ENCODE data around the gene LPCAT1.

Gene LPCAT1

DNA sequence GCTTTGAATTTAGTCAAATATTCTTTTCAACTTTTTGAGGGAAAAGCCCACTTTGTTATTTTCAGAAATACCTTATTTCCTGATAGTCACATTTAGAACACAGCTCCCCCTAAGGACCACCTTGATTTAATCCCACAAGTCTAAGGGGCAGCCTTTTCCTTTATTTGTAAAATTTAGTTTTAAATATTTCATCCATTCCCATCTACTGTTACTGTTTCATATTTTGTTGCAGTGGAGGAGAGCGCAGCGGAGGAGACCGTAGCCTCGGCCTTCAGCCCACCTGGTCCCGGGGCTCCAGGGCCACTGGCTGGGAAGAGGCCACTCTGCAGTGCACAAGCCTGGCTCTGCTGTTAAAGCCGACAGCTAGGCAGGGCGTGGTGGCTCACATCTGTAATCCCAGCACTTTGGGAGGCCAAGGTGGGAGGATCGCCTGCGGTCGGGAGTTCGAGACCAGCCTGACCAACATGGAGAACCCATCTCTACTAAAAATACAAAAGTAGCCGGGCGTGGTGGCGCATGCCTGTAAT lies 19.6 kb downstream of the LPCAT1 start:
- TF ChIP-seq, protein P1, sequence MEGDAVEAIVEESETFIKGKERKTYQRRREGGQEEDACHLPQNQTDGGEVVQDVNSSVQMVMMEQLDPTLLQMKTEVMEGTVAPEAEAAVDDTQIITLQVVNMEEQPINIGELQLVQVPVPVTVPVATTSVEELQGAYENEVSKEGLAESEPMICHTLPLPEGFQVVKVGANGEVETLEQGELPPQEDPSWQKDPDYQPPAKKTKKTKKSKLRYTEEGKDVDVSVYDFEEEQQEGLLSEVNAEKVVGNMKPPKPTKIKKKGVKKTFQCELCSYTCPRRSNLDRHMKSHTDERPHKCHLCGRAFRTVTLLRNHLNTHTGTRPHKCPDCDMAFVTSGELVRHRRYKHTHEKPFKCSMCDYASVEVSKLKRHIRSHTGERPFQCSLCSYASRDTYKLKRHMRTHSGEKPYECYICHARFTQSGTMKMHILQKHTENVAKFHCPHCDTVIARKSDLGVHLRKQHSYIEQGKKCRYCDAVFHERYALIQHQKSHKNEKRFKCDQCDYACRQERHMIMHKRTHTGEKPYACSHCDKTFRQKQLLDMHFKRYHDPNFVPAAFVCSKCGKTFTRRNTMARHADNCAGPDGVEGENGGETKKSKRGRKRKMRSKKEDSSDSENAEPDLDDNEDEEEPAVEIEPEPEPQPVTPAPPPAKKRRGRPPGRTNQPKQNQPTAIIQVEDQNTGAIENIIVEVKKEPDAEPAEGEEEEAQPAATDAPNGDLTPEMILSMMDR (IDR thresholded peaks at IDR 0.05; ENCODE audit: low read depth, low read length) = no peak
- no peak overlapping the region for H3K4me3 ChIP-seq (ENCODE audit: low read depth, low read length)

DNA sequence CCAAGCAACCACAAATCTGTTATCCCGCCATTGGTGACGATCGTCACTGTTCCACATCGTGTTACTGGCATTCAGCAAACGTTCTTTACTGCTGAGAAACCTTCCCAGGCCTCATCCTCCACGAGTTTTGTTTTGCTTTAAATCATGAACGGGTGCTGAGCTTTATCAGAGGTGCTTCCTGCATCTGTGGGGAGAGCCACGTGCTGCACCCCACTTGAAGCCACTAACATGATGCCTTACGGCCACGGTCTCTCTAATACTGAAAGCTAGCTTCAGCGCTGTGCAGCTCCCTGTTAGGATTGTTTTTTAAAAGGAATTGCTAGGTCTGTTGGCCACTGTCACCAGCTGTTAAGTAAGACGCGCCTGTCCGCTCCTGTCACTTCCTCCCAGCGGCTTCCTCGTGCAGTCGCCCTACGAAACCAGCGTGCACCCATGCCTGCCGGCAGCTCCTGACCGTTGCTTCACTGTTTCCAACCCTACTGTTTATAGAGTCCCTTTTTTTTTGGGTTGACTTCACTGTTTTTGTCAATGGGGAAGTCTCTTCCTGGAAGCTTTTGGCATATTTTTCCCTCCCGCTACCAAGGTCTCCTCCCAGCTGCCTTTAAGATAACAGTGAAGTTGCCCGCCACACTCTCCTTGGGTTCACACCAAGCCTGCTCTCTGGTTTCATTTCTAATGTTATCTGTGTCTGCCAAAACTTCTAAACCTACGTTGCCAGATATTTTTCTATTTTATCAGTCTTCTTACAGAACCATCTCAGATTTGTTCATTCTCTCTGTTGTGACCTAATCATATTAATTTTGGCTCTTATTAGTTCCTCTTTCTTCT lies 20.3 kb downstream of the LPCAT1 start:
- TF ChIP-seq, protein P1 (IDR thresholded peaks at IDR 0.05; ENCODE audit: low read depth, low read length) = no peak
- no peak overlapping the region for H3K4me3 ChIP-seq (ENCODE audit: low read depth, low read length)

DNA sequence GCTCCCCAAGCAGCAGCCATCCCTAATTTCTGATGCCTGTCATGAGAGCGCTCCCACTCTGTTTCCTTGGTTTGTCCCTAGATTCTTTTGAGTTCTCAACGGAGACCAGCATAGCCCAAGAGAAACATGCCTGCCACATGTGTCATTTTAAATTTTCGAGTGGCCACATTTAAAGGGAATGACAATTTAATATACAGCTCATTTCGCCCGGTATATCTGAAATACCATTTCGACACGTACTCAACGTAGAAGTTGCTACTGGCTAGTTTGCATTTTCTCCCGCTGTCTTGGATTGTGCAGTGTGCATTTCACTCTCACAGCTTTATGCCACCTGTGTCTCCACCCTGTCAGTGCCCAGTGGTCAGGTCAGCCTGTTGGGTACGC lies 21.0 kb downstream of the LPCAT1 start:
- no peak overlapping the region for H3K4me3 ChIP-seq (ENCODE audit: low read depth, low read length)
- TF ChIP-seq, protein P1 (IDR thresholded peaks at IDR 0.05; ENCODE audit: low read depth, low read length) = no peak

DNA sequence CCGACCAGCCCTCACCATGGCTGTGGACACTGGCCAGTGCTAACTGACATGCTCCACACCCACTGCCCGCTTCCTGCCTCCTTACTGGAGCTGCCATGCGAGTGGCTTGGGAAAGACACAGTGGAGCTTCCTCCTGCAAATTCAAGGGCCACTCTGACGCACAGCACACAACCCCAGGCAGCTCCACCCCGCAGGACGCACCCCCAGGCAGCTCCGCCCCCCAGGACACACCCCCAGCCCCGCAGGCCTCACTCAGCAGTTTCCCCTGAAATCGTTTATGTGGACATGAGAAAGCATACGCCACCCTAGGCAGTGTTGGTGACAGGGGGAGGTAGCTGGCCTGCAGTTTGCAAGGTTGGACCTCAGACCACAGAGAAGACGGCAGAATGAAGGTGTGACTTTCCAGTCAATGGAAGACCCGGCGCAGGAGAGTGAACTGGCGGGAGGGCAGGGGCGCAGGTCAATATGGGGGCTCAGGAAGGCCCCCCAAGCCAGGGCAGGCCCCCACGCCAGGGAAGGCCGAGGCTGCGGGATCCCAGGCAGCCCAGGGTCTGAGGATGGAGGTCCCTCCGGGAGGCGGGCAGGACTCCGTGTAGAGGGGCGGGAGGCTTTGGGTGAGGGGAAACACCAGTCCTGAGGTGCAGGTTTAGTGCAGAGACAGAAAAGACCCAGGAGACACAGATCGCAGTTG lies 21.6 kb downstream of the LPCAT1 start:
- TF ChIP-seq, protein P1 (IDR thresholded peaks at IDR 0.05; ENCODE audit: low read depth, low read length) = no peak

DNA sequence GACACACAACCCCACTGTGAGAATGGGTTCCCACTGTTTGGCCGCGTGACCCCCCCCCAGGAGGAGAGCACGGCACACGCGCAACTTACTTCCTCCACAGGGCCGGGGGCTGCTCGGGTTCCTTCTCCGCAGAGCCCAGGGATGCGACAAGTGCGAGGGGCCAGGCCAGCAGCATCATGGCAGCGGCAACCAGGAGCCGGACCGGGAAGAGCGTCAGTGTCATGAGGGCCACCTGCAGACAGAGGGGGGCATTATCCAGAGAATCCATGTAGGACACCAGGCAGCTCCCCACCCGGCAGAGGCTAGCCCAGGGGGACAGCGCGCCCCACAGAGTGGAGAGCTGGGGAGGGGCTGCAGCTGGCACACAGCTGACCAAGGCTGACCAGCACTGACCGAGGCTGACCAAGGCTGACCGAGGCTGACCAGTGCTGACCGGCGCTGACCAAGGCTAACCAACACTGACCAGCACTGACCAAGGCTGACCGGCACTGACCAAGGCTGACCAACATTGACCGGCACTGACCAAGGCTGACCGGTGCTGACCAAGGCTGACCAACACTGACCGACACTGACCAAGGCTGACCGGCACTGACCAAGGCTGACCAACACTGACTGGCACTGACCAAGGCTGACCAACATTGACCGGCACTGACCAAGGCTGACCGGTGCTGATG lies 22.3 kb downstream of the LPCAT1 start:
- no peak overlapping the region for H3K4me3 ChIP-seq (ENCODE audit: low read depth, low read length)
- TF ChIP-seq, protein P1 (IDR thresholded peaks at IDR 0.05; ENCODE audit: low read depth, low read length) = no peak

More for the DNA sequence above, 21.6 kb downstream of the LPCAT1 start:
- no peak overlapping the region for H3K4me3 ChIP-seq (ENCODE audit: low read depth, low read length)

DNA sequence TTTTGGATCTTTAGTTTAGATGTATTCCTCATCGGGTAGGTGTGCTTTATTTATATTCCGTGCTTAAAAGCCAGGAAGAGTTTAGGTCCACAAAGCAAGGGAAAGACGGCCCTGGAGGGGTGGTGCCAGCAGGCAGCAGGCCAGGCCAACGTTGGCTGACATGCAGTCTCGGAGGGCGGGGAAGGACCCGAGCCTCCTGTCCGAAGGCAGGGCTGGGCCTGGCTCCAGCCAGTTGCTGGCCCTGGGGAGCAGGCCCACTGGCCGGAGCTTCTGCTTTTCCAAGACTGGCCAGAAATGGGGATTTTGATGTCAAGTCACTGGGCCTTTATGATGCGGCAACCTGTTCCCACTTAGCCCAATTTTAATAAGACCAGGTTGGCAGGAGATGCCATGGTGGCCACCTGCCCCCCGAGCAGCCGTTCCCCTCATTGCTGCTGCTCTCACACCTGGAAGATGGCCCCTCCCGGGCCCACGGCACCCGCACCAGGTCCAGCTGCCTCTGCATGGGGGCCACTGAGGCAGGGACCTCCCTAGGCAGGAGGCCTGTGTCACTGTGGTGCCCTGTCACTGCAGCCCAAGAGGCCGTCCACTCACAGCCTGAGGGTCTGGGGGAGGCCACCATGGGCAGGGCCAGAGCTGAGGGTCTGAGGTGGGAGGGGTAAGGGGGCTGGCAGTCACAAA lies 23.2 kb downstream of the LPCAT1 start:
- TF ChIP-seq, protein P1 (IDR thresholded peaks at IDR 0.05; ENCODE audit: low read depth, low read length) = no peak

More for the DNA sequence above, 23.2 kb downstream of the LPCAT1 start:
- H3K4me3 ChIP-seq (ENCODE audit: low read depth, low read length) = no peak overlapping the region

All from WI38 (cell line).